ENCODE results near the gene PCDHB6.
A peak's percentile ranks its signal among the peaks of the same experiment; 100 is the strongest.

- TF ChIP-seq CTCF (IDR thresholded peaks at IDR 0.05) (peak in 1 of 4 experiments; percentile 27), EP300 (IDR thresholded peaks at IDR 0.05) (no peak)
Measured at GRCh38 chr5:141149812-141150211, at the start of gene PCDHB6.

Data from gastroesophageal sphincter (tissue), 3 donors.